SK-N-SH (cell line): ENCODE measurements around the gene ING2. TPM values are rescaled to one million over a fixed set of nuclear protein-coding genes. Genes with fewer than 3 reads are reported as not detected.

Experiments used
- CTCF ChIA-PET: fragments of 300-600, 350-600 bp; formaldehyde crosslinking; extraction: SDS; loops from one replicate; lab custom pipeline; 2021; lab: Yijun Ruan, JAX
- POLR2A ChIA-PET: fragments of 350-600 bp; sonication (Branson Sonifier 250); formaldehyde crosslinking; extraction: SDS; loops from one replicate; lab custom pipeline; 2020; ENCODE audit warnings: antibody characterized with exemption, inconsistent platforms; lab: Yijun Ruan, JAX
- DNase-seq: peaks from one replicate; pipeline ENCODE4 v3.0.0; 2012
- H2AFZ ChIP-seq: fragments of 200-600 bp; sonication (generic); 2 replicates; pipeline ENCODE4 v1.8.1; 2016; ENCODE audit warnings: antibody characterized with exemption, mild to moderate bottlenecking, low read depth
- H3F3A ChIP-seq: fragments of 200-600 bp; sonication (generic); replicated peaks from 2 replicates; pipeline ENCODE3; 2016; ENCODE audit warnings: antibody characterized with exemption, mild to moderate bottlenecking; ENCODE audit not compliant: insufficient read depth
- H3K27ac ChIP-seq, 2 experiments: fragments of 200-500 bp in 1 of 2; fragments of 200-600 bp in 1 of 2; sonication (Bioruptor generic) in 1 of 2; sonication (generic), shearing (Covaris generic) in 1 of 2; 2 replicates each; pipeline versions ENCODE4 v1.5.1 to v1.6.1; 2014 to 2016; ENCODE audit warnings: low read depth in 2 of 2, inconsistent platforms in 1 of 2, low read length in 1 of 2, mild to moderate bottlenecking in 1 of 2, mixed read lengths in 1 of 2
- H3K27me3 ChIP-seq: fragments of 200-600 bp; sonication (generic), shearing (Covaris generic); 2 replicates; pipeline ENCODE4 v1.6.1; 2016; ENCODE audit warnings: mixed run types; ENCODE audit not compliant: insufficient read depth
- H3K36me3 ChIP-seq, 2 experiments: fragments of 200-500 bp in 1 of 2; fragments of 200-600 bp in 1 of 2; sonication (Bioruptor generic) in 1 of 2; sonication (generic) in 1 of 2; replicated peaks in 1 of 2; 2 replicates each; pipeline versions ENCODE3 to v1.5.1; 2014 to 2016; ENCODE audit warnings: low read length in 1 of 2, mild to moderate bottlenecking in 1 of 2; ENCODE audit not compliant: insufficient read depth in 2 of 2, control insufficient read depth in 1 of 2
- H3K4me1 ChIP-seq, 2 experiments: fragments of 200-500 bp in 1 of 2; fragments of 200-600 bp in 1 of 2; sonication (Bioruptor generic) in 1 of 2; sonication (generic), shearing (Covaris generic) in 1 of 2; 2 replicates each; pipeline versions ENCODE4 v1.5.1 to v1.6.1; 2014 to 2016; ENCODE audit warnings: low read depth in 1 of 2, low read length in 1 of 2, mixed run types in 1 of 2; ENCODE audit not compliant: insufficient read depth in 2 of 2, control insufficient read depth in 1 of 2
- H3K4me2 ChIP-seq: fragments of 200-600 bp; sonication (generic), shearing (Covaris generic); 2 replicates; pipeline ENCODE4 v1.6.1; 2017; ENCODE audit warnings: mixed run types
- H3K4me3 ChIP-seq, 2 experiments: fragments of 200-500 bp in 1 of 2; fragments of 200-600 bp in 1 of 2; sonication (Bioruptor generic) in 1 of 2; sonication (generic), shearing (Covaris generic) in 1 of 2; 2 replicates each; pipeline versions ENCODE4 v1.5.1 to v1.8.1; 2014 to 2016; ENCODE audit warnings: low read depth in 2 of 2, inconsistent platforms in 1 of 2, low read length in 1 of 2, mild to moderate bottlenecking in 1 of 2, mixed read lengths in 1 of 2, moderate library complexity in 1 of 2
- H3K79me2 ChIP-seq: fragments of 200-600 bp; sonication (generic); 2 replicates; pipeline ENCODE4 v1.8.1; 2017; ENCODE audit warnings: mild to moderate bottlenecking; ENCODE audit not compliant: insufficient read depth
- H3K9ac ChIP-seq: fragments of 200-600 bp; sonication (generic); 2 replicates; pipeline ENCODE4 v1.6.1; 2017; ENCODE audit warnings: mixed run types
- H3K9me2 ChIP-seq: fragments of 200-600 bp; sonication (generic); 2 replicates; pipeline ENCODE4 v1.6.1; 2017; ENCODE audit warnings: mixed run types
- H3K9me3 ChIP-seq: fragments of 200-600 bp; sonication (generic); 2 replicates; pipeline ENCODE4 v1.6.1; 2017; ENCODE audit warnings: mixed run types, mild to moderate bottlenecking, moderate library complexity
- H4K20me1 ChIP-seq: fragments of 200-600 bp; sonication (generic); 2 replicates; pipeline ENCODE4 v1.6.1; 2017; ENCODE audit warnings: mild to moderate bottlenecking, mixed run types; ENCODE audit not compliant: insufficient read depth
- CHD2 ChIP-seq: fragments of 150-350 bp; IDR thresholded peaks from 2 replicates; pipeline ENCODE4 v1.6.1; 2018; ENCODE audit warnings: low read length; ENCODE audit not compliant: partially characterized antibody
- EP300 ChIP-seq, 2 experiments: IDR thresholded peaks; 2 replicates each; pipeline versions ENCODE4 v1.4.0 to v1.6.1; 2012; ENCODE audit warnings: borderline replicate concordance in 1 of 2, low read depth in 1 of 2, low read length in 1 of 2
- EZH2phosphoT487 ChIP-seq: fragments of 200-600 bp; sonication (generic); IDR thresholded peaks from 2 replicates; pipeline ENCODE4 v1.6.1; 2017; ENCODE audit warnings: low read depth, mixed run types, mild to moderate bottlenecking, antibody characterized with exemption, moderate library complexity, borderline replicate concordance
- FOSL2 ChIP-seq: IDR thresholded peaks from 2 replicates; pipeline ENCODE4 v1.4.0; 2012; ENCODE audit warnings: low read depth, mild to moderate bottlenecking, moderate library complexity, borderline replicate concordance
- IRF3 ChIP-seq: fragments of 150-350 bp; IDR thresholded peaks from 2 replicates; pipeline ENCODE4 v1.6.1; 2016; ENCODE audit warnings: mild to moderate bottlenecking, low read depth, low read length
- MEF2A ChIP-seq: IDR thresholded peaks from 2 replicates; pipeline ENCODE4 v1.4.0; 2012; ENCODE audit warnings: low read depth, borderline replicate concordance
- NFIC ChIP-seq: IDR thresholded peaks from 2 replicates; pipeline ENCODE4 v1.4.0; 2012; ENCODE audit warnings: borderline replicate concordance
- PBX3 ChIP-seq: IDR thresholded peaks from 2 replicates; pipeline ENCODE4; 2012
- SIN3A ChIP-seq: IDR thresholded peaks from 2 replicates; pipeline ENCODE4 v1.6.1; 2012; ENCODE audit warnings: low read depth, mild to moderate bottlenecking, low read length, moderate library complexity, borderline replicate concordance
- TCF12 ChIP-seq: IDR thresholded peaks from 2 replicates; pipeline ENCODE4 v1.4.0; 2012
- TEAD4 ChIP-seq: IDR thresholded peaks from 2 replicates; pipeline ENCODE4 v1.4.0; 2012; ENCODE audit warnings: mild to moderate bottlenecking, borderline replicate concordance; ENCODE audit not compliant: insufficient read depth
- USF1 ChIP-seq: IDR thresholded peaks from 2 replicates; pipeline ENCODE4 v1.4.0; 2012; ENCODE audit warnings: low read depth, borderline replicate concordance
- USF2 ChIP-seq: fragments of 150-350 bp; IDR thresholded peaks from 2 replicates; pipeline ENCODE4 v1.6.1; 2017; ENCODE audit warnings: antibody characterized with exemption, low read length, low read depth, borderline replicate concordance
- YY1 ChIP-seq: IDR thresholded peaks from 2 replicates; pipeline ENCODE4 v1.4.0; 2012; ENCODE audit warnings: low read depth, mild to moderate bottlenecking
- ZBTB33 ChIP-seq: IDR thresholded peaks from 2 replicates; pipeline ENCODE4 v1.4.0; 2012; ENCODE audit warnings: low read depth, borderline replicate concordance
- WGBS: methylation state at CpG from one replicate; pipeline ENCODE4 v1.1.6; 2017; ENCODE audit warnings: low lambda C conversion rate; 5-methylcytosine and 5-hydroxymethylcytosine counted together
- polyA plus RNA-seq, 3 experiments: library from polyadenylated mRNA; depleted of rRNA; stranded (reverse); fragments of >200 nt; gene quantifications; 2 replicates each; pipeline ENCODE4 v1.2.3, GENCODE V29; 2012

Gene ING2
- polyA plus RNA-seq, 1 of the 3 experiments (the other 2 are of a cell fraction): 15.1 TPM

GRCh38 chr4:183522821-183523220 lies 18.0 kb downstream of the ING2 start:
- Histone ChIP-seq H3F3A (no peaks in the 10 kb centered on the region), H3K79me2 (no peaks in the 10 kb centered on the region), H3K9me2 (no peaks in the 10 kb centered on the region), H3K9me3 (no peaks in the 10 kb centered on the region), H3K36me3 (no peaks in the 10 kb centered on the region), H4K20me1 (no peaks in the 10 kb centered on the region), H3K27ac (no peak overlapping the region), H3K4me3 (no peak overlapping the region), H3K27me3 (no peaks in the 10 kb centered on the region), H2AFZ (no peak overlapping the region), H3K4me1 (no peaks in the 10 kb centered on the region), H3K4me2 (no peak overlapping the region), H3K9ac (no peak overlapping the region)
- POLR2A ChIA-PET: no interaction called here
- TF ChIP-seq EZH2phosphoT487 (no peak), ZBTB33 (no peak), NFIC (no peak), SIN3A (no peak), IRF3 (no peak), YY1 (no peak), TEAD4 (no peak), PBX3 (no peak), USF2 (no peak), USF1 (no peak), CHD2 (no peak), MEF2A (no peak), EP300 (IDR thresholded peaks at IDR 0.05; ENCODE audit: borderline replicate concordance in 1 of 2, low read depth in 1 of 2, low read length in 1 of 2) (no peak), FOSL2 (no peak), TCF12 (no peak)
- WGBS: 67% methylated on average over 4 of the region's 4 CpGs
- CTCF ChIA-PET: no interaction called here
- DNase-seq: no peak
